Osteocyte (in vitro differentiated cells): ENCODE data around the gene SAC3D1. TPM values are rescaled to one million over a fixed set of nuclear protein-coding genes. Genes with fewer than 3 reads are reported as not detected.

Experiments
- DNase-seq: peaks from one replicate; pipeline ENCODE4 v3.0.0; 2021; ENCODE audit warnings: mixed read lengths; ENCODE audit not compliant: unreplicated experiment; ENCODE audit errors: extremely low spot score
- H3K27ac Mint-ChIP-seq: one replicate; pipeline ENCODE4 v1.8.0; 2021; ENCODE audit warnings: mild to moderate bottlenecking, mixed read lengths; ENCODE audit not compliant: unreplicated experiment
- H3K27me3 Mint-ChIP-seq: one replicate; pipeline ENCODE4 v1.8.0; 2021; ENCODE audit warnings: mixed read lengths; ENCODE audit not compliant: unreplicated experiment
- H3K36me3 Mint-ChIP-seq: one replicate; pipeline ENCODE4 v1.8.0; 2021; ENCODE audit warnings: mixed read lengths; ENCODE audit not compliant: unreplicated experiment
- H3K4me1 Mint-ChIP-seq: one replicate; pipeline ENCODE4 v1.8.0; 2021; ENCODE audit warnings: mixed read lengths; ENCODE audit not compliant: unreplicated experiment
- H3K4me3 Mint-ChIP-seq: one replicate; pipeline ENCODE4 v1.8.0; 2021; ENCODE audit warnings: mild to moderate bottlenecking, moderate library complexity, mixed read lengths; ENCODE audit not compliant: unreplicated experiment
- H3K9me3 Mint-ChIP-seq: one replicate; pipeline ENCODE4 v1.8.0; 2021; ENCODE audit warnings: mixed read lengths; ENCODE audit not compliant: unreplicated experiment
- total RNA-seq: library from RNA; stranded (reverse); gene quantifications from 2 replicates; pipeline ENCODE4 v1.2.1, GENCODE V29; 2021
- TF ChIP-seq, protein P1 (sequence below): fragments of 200-600 bp; sonication (generic); IDR thresholded peaks from 2 replicates; pipeline ENCODE4 v1.5.0; 2021; ENCODE audit warnings: antibody characterized with exemption, mild to moderate bottlenecking, moderate library complexity

SAC3D1 gene
- total RNA-seq, 1 donor from 2014 or later = 15.0 TPM

DNA sequence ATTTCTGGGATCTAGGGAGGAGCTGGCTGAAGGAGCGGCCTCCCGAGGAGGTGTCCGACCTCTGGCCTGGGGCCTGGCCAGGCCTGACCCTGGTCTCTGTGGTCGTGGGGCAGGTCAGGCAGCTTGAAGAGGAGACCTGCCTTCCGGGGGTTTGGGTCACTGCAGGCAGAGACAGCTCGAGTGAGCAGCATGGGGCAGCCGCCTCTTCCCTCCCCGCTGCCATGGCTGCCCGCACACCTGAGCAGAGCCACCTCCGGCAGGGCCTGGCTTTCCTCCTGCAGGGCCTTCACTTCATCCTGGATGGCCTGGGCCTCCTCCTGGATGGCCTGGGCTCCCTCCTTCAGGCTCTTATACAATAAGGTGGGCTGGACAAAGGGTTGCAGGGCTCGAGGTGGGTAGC lies 25.3 kb downstream of the SAC3D1 start:
- no peaks in the 10 kb centered on the region for H3K4me1 Mint-ChIP-seq
- no peaks in the 10 kb centered on the region for H3K9me3 Mint-ChIP-seq
- no peak overlapping the region for H3K27ac Mint-ChIP-seq
- H3K36me3 Mint-ChIP-seq = no peaks in the 10 kb centered on the region
- H3K27me3 Mint-ChIP-seq = no peaks in the 10 kb centered on the region
- no peak overlapping the region for H3K4me3 Mint-ChIP-seq
- TF ChIP-seq, protein P1, sequence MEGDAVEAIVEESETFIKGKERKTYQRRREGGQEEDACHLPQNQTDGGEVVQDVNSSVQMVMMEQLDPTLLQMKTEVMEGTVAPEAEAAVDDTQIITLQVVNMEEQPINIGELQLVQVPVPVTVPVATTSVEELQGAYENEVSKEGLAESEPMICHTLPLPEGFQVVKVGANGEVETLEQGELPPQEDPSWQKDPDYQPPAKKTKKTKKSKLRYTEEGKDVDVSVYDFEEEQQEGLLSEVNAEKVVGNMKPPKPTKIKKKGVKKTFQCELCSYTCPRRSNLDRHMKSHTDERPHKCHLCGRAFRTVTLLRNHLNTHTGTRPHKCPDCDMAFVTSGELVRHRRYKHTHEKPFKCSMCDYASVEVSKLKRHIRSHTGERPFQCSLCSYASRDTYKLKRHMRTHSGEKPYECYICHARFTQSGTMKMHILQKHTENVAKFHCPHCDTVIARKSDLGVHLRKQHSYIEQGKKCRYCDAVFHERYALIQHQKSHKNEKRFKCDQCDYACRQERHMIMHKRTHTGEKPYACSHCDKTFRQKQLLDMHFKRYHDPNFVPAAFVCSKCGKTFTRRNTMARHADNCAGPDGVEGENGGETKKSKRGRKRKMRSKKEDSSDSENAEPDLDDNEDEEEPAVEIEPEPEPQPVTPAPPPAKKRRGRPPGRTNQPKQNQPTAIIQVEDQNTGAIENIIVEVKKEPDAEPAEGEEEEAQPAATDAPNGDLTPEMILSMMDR = no peak
- DNase-seq = no peak

DNA sequence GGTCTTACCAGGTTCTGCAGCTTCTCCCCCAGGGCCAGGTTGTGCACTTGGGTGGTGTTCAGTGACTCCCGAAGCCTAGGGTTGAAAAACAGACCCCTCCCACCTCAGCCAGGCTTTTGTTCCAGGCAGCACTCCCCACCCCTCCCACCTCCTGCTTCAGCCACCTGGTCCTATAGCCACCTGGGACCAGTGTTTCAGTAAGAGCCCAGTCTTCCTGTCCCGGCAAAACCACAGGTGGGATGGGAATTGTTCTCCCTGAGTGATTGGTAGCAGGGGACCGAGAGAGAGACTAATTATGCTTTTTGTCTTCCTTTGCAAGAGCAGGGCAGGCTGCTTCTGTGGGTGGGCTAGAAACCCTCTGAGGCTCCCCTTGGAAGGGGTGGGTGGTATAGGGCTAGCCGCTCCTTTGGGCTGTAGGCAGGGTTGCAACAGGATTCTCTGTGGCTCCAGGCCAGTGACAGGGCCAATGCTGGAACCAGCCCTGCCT lies 25.8 kb downstream of the SAC3D1 start:
- Mint-ChIP-seq H3K27ac (no peak overlapping the region), H3K4me1 (no peaks in the 10 kb centered on the region), H3K27me3 (no peaks in the 10 kb centered on the region), H3K36me3 (no peaks in the 10 kb centered on the region), H3K4me3 (no peak overlapping the region), H3K9me3 (no peaks in the 10 kb centered on the region)
- TF ChIP-seq, protein P1 = no peak
- DNase-seq = no peak

DNA sequence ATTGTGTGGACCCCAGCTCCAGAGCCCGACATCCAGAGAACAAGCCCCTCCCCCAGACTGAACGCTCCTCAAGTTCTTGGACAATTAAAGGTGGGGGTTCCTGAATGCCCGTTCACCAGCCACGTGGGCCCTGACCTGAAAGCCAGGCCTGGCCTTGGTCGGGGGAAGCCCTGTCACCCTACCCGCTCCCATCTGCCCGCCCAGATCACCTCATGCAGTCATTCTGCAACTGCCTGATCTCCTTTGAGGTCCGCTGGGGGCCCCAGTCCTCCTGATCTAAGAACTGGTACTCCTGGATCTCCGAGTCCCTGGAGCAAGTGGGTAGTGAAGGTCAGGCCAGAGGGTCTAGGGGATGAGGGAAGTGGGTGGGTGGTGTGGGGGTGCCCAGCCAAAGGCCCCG lies 26.4 kb downstream of the SAC3D1 start:
- H3K4me1 Mint-ChIP-seq = no peaks in the 10 kb centered on the region
- TF ChIP-seq, protein P1 = no peak

DNA sequence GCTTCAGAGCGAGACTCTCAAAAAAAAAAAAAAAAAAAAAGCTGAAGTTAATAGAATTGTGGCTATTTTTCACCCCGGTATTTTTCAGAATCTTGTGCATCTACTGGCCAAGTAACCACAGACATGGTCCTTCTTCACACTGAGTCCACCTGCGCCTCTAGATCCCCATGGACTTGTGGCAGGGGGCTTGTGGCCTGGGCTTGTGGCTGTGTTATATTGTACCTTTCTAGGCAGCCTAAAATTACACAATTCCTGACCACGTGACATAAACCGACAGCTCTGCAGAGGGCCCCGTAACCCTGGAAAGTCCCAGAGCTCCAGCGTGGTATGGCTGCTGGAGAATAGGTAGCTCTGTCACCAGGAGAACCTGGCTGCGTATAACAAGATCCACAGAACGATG lies 28.2 kb downstream of the SAC3D1 start:
- Mint-ChIP-seq H3K9me3 (no peaks in the 10 kb centered on the region), H3K4me1 (no peaks in the 10 kb centered on the region), H3K4me3 (no peak overlapping the region), H3K27ac (no peak overlapping the region), H3K36me3 (no peaks in the 10 kb centered on the region), H3K27me3 (no peaks in the 10 kb centered on the region)
- TF ChIP-seq, protein P1 = no peak
- DNase-seq = no peak

More for the DNA sequence above, 26.4 kb downstream of the SAC3D1 start:
- Mint-ChIP-seq H3K27ac (no peak overlapping the region), H3K9me3 (no peaks in the 10 kb centered on the region), H3K4me3 (no peak overlapping the region), H3K36me3 (no peaks in the 10 kb centered on the region), H3K27me3 (no peaks in the 10 kb centered on the region)
- DNase-seq = no peak

DNA sequence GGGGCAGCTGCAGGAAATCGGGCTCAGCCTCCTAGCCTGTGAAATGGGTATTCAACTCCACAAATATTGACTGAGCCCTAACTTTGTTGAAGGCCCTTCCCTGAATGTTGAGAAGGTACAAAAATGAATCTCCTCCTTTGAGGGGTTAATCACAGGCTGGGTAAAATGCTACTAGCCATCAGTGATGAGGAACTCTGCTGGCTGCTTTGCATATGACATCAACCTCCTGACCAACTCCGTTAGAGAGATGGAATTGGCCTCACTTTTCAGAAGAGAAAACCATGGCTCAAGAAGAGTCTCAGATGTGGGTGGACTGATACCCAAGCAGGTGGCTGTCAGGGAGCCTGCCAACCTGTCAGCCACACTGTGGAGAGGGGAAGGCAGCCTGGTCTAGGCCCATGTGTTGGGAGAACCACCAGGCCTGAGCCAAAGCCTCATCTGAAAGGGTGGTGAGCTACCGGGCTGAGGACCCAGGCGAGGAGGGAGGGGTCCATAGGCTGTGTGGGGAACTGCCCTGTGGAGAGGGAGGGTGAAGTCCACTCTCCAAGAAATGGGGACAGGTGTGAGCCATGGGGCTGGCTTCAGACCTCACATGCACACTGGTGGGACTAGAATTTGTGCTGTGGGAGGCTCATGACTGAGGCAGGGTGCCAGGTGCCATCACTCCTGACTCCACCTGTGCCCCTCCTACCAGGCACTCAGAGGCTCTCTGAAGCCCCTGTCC lies 31.1 kb downstream of the SAC3D1 start:
- no peaks in the 10 kb centered on the region for H3K27me3 Mint-ChIP-seq

More for the DNA sequence above, 31.1 kb downstream of the SAC3D1 start:
- H3K36me3 Mint-ChIP-seq = no peaks in the 10 kb centered on the region
- TF ChIP-seq, protein P1 = no peak
- DNase-seq = no peak
- no peaks in the 10 kb centered on the region for H3K9me3 Mint-ChIP-seq
- H3K4me1 Mint-ChIP-seq = no peaks in the 10 kb centered on the region
- no peak overlapping the region for H3K4me3 Mint-ChIP-seq
- H3K27ac Mint-ChIP-seq = no peak overlapping the region
